HG03159 (cell line): ENCODE results near the gene CCDC150.
"Not testable (repeated sequence)": the region's sequence is repeated elsewhere in the genome, so short reads cannot be mapped to it uniquely, and the experiment has no call there.

Source experiments
- ATAC-seq: cut with Tn5 transposase; IDR thresholded peaks from one replicate; pipeline ENCODE4 v1.9.1; 2021; ENCODE audit warnings: mild to moderate bottlenecking, moderate library complexity; ENCODE audit not compliant: unreplicated experiment

Gene CCDC150

DNA sequence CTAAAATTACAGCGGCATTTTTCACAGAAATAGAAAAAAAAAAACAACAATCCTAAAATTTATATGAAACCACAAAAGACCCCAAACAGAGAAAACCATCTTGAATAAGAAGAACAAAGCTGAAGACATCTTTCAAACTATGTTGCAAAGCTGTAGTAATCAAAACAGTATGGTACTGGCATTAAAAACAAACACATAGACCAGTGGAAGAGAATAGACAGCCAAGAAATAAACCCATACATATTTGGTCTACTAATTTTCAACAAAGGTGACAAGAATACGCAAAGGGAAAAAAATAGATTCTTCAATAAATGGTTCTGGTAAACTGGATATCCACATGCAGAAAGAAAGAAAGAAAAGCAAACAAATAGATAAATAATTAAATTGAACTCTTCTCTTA, 9.0 kb upstream of the CCDC150 start:
- ATAC-seq = no peak

DNA sequence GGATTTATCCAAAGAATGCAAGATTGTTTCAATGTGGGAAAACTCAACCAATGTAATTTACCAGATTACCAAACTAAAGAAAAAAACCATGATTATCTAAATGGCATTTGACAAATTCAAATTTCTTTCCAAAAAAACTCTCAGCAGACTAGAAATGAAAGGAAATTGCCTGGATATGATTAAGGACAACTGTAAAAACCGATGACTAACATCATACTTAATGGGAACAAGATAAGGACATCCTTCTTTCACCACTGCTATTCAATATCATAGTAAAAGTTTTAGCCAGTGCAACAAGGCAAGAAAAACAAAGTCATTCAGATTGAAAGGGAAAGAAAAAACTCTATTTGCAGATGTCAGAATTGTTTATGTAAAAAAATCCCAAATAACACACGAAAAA, 4.4 kb upstream of the CCDC150 start:
- no peak for ATAC-seq

DNA sequence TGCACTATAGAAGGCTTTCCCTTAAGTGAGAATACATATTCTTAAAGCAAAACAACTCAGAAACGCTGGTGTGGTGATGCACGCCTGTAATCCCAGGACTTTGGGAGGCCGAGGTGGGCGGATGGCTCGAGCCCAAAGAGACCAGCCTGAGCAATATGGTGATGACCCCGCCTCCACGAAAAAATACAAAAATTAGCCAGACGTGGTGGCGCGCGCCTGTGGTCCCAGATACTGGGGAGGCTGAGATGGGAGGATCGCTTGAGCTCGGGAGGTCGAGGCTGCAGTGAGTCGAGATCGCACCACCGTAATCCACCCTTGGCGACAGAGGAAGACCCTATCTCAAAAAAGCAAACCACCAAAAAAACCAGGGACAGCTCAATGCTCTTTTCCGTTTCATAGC, 750 bp upstream of the CCDC150 start:
- no peak for ATAC-seq

DNA sequence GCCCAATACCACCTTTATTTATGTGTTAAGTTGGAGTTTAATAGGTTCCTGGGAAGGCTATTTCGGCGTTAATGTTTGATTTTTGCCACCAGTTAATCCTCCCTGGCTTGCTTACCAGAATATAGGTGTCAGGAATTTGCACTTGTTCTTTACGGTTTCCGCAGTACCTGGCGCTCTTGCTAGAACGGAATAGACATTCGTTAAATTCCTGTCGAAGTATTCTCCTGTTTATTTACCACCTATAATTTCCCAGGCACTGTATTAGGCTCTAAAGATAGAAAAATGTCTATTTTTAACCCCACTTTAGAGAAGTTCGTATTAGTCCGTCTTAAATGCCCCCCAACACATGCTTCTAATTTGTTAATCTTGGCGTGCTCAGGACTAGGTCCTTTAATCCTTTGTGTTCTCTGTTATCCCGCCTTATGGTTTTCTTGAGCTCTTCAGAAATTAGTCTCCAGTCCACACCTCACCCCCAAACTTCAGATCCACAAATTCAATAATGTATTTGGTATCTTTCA, 575 bp downstream of the CCDC150 start:
- peak; percentile 1 for ATAC-seq

DNA sequence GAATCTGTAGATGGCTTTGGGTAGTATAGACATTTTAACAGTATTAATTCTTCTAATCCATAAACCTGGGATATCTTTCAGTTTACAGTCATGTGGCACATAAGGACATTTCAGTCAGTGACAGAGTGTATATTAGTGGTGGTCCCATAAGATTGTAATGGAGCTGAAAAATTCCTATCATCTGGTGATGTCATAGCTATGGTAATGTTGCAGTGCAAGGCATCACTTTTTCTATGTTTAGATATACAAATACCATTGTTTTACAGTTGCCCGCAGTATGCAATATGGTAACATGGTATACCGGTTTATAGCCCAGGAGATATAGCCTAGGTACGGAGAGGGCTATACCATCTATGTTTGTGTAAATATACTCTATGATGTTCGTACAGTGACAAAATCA, 9.7 kb downstream of the CCDC150 start:
- ATAC-seq = no peak

DNA sequence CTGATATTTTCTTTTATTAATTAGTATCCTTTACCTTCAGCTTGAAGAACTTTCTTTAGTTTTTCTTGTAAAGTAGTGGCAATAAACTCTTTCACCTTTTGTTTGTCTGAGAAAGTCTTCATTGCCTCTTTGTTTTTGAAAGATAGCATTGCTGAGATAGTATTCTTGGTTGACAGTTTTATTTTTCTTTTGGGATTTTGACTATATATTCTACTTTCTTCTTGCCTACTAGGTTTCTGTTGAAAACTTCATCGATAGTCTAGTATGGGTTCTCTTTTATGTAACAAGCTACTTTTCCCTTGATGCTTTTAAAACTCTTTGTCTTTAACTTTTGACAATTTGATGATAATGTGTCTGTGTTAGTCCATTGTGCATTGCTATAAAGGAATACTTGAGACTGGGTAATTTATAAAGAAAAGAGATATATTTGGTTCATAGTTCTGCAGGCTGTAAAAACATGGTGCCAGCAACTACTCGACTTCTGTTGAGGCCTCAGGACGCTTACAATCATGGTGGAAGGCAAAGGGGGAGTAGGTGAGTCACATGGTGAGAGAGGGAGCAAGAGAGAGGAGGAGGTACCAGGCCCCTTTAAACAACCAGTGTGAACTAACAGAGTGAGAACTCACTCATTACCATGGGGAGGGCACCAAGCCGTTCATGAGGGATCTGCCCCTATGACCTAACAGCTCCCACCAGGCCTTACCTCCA, 12.0 kb downstream of the CCDC150 start:
- no peak for ATAC-seq

DNA sequence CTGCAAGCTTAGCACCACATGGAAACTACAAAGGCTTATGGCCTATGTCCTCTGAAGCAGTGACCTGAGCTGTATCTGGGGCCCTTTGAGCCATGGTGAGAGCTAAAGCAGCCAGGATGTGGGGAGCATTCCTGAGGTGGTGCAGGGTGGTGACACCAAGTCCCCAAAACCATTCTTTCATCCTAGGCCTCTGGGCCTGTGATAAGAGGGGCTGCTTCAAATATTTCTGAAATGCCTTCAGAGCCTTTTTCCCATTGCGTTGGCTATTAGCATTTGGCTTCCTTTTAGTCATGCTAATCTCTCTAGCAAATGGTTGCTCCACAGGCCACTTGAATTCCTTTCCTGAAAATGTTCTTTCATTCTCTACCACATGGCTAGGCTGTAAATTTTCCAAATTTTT, 13.4 kb downstream of the CCDC150 start:
- no peak for ATAC-seq

DNA sequence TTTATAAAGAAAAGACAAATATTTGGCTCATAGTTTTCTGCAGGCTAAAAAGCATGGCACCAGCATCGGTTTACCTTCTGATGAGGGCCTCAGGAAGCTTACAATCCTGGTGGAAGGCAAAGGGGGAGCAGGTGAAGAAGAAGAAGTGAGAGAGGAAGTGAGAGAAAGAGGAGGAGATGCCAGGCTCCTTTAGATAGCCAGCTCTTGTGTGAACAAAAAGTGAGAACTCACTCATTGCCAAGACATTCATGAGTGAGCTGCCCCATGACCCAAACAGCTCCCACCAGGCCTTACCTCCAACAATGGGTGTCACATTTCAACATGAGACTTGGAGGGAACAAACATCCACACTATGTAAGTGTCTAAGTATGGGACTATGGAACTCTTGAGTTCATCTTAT, 14.3 kb downstream of the CCDC150 start:
- ATAC-seq = no peak

DNA sequence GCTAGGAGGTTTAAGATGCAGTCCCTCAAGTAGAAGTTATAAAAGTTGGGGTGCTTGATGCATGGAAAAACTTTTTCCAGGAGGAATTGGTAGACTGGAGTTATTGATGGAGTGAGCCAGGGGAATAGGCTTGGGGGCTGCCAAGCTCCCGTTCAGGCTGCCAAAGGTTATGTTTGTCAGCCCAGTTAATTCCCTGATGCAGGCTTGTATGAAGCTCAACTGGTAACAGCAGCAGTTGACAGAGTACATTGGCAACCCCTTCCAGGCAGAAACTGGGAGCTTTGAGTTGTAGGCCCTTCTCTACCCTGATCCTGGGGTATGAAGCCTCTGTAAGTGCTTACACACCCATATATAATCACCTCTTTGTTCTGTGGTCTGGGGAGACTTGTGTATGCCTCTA, 16.2 kb downstream of the CCDC150 start:
- ATAC-seq = no peak

DNA sequence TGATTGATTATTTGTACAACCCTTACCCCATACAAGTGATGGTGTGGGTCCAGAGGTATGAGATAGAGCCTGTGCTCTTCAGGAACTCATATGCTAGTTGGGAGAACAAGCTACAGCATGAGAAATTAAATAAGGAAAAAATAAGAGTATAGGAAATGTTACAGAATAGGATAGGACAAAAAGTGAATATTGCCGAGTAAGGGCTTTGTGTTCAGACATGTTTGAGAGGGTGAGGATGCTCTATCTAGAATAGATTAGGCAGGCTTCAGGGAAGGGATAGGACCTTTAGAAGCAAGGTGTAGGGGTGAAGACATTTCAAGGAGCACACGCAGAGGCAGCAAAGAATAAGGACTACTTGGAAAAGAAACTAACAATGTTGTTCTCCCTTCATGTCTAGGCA, 17.8 kb downstream of the CCDC150 start:
- no peak for ATAC-seq

DNA sequence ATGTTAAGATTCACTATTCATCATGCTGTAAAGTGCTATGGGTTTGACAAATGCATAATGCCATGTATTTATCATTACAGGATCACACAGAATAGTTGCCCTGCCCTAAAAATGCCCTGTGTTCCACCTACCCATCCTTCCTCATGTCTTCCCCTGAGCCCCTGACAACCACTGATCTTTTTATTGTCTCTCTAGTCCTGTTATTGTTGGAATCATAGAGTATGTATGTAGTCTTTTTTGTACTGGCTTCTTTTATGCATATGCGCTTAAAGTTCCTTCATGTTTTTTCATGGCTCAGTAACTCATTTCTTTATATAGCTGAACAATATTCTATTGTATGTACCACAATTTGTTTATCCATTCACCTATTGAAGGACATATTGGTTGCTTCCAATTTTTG, 20.3 kb downstream of the CCDC150 start:
- ATAC-seq = no peak

DNA sequence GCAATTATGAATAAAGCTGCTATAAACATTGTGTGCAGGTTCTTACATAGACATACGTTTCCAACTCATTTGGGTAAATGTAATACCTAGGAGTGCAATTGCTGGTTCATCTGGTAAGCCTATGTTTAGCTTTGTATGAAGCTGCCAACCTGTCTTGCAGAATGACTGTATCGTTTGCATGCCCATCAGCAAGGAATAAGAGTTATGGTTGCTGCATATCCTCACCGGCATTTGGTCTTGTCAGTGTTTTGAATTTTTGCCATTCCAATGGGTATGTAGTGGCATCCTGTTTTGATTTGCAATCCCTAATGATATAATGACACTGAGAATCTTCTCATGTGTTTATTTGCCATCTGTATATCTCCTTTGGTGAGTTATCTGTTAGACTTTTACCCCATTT, 20.7 kb downstream of the CCDC150 start:
- no peak for ATAC-seq

DNA sequence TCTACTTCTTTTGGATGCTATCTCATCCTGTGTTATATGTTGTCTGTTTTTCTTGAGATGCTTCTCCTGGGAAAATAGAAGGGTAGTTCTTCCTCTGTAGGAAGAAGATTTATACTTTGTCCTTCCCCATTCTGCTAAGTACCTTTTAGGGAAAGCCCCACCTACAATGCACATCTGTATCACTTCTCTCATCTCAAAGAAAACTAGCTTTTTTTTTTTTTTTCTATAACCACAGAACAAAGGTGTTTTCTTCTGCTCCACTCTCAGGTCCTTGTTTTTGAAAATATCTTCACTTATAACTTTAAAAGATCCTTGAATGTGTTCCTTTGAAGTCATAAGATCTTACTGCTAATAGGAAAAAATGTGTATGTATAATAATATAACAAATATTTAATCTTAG, 30.8 kb downstream of the CCDC150 start:
- ATAC-seq = no peak

DNA sequence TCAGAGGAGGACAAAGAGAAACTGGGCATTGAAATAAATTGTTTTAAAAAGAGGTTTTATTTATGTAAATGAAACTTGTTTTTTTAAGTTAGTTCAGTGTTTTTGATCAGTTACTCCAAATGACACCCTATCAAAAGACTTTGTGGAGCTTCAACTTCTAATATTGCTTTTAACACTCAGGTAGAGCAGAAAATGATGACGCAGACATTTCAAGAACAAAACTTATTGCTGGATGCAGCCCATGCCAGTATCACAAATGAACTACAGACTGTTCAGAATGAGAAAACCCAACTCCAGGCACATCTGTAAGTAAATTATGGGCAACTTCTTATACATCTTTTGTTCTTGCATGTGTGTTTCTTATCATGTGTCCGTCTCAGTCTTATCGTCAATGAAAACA, 36.4 kb downstream of the CCDC150 start:
- ATAC-seq = no peak

DNA sequence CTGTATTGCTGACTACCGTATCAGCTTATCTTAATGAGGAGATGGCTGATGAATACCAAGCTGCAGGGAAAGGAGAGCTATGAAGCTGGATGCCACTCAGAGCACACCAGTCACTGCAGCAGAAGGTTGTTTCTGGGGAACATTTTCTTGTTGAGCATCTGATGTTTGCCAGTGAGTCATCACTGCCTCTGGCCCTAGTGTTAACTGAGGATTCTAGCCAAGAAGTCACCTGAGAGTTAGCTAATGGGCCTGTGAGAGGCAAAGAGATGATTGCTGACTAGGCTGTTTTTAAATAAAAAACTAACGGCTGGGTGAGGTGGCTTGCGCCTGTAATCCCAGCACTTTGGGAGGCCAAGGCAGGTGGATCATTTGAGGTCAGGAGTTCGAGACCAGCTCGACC, 37.9 kb downstream of the CCDC150 start:
- ATAC-seq = no peak

DNA sequence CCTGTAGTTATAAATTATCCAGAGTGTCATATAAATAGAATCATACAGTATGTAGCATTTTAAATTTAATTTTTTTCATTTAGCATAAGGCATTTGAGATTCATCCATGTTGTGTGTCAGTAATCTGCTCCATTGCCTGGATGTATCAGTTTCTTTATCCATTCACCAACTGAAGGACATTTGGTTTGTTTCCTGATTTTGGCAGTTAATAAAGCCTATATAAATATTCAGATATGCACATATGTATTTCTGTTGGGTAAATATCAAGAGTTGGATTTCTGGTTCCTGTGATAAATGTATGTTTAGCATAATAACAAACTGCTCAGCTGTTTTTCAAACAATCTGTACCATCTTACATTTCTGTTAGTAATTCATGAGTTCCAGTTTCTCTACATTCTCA, 39.9 kb downstream of the CCDC150 start:
- no peak for ATAC-seq

DNA sequence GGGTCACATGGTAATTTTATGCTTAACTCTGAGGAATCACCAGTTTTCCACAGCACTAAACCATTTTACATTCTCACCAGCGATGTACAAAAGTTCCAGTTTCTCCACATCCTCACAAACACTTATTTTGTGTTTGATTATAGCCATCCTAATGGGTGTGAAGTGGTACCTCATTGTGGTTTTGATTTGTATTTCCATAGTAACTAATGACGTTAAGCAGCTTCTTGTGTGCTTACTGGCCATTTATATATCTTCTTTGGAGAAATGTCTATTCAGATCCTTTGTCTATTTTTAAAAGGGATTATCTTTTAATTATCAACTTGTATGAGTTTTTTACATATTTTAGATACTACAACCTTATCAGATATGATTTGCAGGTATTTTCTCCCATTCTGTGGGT, 42.0 kb downstream of the CCDC150 start:
- no peak for ATAC-seq

DNA sequence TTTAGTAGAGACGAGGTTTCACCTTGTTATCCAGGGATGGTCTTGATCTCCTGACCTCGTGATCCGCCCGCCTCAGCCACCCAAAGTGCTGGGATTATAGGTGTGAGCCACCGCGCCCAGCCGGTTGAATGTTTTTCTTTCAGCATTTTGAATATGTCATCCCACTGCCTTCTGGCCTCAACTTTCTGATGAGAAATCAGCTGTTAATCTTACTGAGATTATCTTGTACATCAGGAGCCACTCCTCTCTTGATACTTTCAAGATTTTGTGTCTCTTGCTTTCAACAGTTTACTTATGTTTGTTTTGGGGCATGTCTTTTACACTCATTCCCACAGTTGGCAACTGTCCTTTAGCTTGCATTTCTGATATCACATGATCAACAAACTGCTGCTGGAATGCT, 46.3 kb downstream of the CCDC150 start:
- ATAC-seq = no peak

DNA sequence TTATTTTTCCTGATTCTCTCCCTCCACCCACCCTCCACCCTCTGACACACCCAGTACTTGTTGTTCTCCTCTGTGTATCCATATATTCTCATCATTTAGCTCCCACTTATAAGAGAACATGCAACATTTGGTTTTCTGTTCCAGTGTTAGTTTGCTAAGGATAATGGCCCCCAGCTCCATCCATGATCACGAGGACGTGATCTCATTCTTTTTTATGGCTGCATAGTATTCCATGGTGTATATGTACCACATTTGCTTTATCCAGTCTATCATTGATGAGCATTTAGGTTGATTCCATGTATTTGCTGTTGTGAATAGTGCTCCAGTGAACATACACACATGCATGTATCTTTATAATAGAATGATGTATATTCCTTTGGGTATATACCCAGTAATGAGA, 47.2 kb downstream of the CCDC150 start:
- not testable (repeated sequence) for ATAC-seq

DNA sequence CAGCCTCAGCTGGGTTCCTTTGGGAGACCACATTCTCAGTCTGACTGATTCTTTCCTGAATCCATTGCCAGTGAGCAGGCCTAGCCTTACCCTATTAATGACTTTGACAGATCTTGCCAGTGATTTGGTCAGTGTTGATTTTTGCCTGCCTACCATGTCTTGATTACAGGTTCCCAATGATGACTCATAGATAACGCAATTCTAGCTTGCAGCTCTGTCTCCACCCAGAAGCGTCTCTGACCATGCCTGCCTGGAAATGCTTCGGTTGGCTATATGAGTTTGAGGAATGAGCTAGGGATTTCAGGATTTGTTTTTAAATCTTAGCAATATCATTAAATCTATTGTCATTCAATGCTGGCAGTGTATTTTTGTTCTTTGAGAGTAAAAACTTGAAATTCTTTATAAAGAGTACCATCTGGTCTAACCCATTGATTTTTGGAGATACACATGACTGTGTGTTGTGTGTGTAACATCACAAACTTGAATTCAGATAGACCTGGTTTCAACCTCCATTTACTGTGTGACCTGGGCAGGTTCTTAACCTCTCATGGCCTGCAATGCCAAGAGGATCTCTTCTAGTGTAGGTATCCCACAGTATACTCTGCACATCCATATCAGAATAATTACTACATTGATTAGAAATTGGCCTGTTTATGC, 57.0 kb downstream of the CCDC150 start:
- no peak for ATAC-seq

DNA sequence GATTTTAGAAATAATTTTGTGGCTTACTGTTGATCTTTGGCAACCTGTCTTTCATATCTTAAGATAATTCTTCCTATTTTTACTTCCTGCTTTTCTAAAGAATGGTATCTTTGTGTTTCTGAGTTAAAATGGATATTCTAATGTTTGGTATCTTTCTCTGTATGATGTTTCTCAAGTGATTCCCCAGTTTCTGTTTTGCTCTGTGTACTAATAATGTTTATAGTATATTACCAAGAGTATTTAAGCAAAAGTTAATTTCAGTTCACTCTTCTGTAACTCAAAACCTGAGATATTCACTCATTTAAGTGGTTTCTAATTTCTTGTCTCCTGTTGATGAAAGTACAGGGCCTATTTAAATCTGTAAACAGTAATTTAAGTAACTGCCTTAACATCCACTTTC, 58.3 kb downstream of the CCDC150 start:
- no peak for ATAC-seq

DNA sequence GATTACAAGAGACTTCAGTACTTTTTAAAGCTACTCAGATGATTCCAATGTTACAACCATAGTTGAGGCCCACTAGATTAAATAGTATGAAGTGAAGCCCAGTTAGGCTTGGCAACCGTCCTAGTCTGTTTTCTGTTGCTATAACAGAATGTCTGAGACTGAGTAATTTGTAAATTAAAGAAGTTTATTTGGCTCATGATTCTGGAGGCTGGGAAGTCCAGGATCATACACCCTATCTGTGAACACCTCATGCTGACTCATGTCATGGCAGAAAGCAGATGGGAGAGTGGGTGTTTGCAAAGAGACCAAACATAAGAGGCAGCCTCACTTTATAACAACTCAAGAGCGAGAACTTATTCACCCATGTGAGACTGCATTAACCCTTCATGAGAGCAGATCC, 63.1 kb downstream of the CCDC150 start:
- no peak for ATAC-seq

DNA sequence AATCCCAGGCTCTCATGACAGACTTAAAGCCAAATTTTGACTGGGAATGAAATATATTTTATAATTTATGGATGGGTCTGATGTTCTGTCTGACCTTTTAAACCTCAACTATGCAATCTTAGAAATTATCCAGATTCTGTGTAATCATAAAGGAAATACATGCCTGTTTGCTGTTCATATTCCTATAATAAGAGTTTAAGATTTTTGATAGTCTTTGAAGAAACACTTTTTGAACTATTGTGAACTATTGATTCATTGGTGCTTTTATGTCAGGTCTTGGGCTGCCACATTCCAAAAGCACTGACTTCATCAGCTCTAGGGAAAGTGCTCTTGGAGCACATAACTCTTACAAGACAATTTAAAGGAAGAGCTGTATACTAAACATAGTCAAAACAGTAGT, 64.2 kb downstream of the CCDC150 start:
- no peak for ATAC-seq
